SU-DHL-6 (cell line): ENCODE measurements around the gene SCFD2.

Source experiments
- CTCF ChIP-seq: fragments of 200-600 bp; sonication (generic); IDR thresholded peaks from one replicate; pipeline ENCODE4 v1.5.1; 2017; ENCODE audit warnings: antibody characterized with exemption, mild to moderate bottlenecking, low read length, moderate library complexity; ENCODE audit not compliant: insufficient read depth, poor library complexity, severe bottlenecking
- EZH2phosphoT487 ChIP-seq: fragments of 200-600 bp; sonication (generic), shearing (Covaris generic); conservative IDR thresholded peaks from 2 replicates; pipeline ENCODE4 v1.6.1; 2018; ENCODE audit warnings: mild to moderate bottlenecking, antibody characterized with exemption, low read length, moderate library complexity, mixed read lengths

GRCh38 chr4:53089936-53090729 is 275.7 kb downstream of the SCFD2 start:
- no peak for TF ChIP-seq CTCF
- TF ChIP-seq EZH2phosphoT487 = no peak
